Trophoblast cell (in vitro differentiated cells and primary cell): Measurements from ENCODE around the gene RPL22.

Experiments
- DNase-seq, 2 donors: peaks; one replicate each; pipeline ENCODE4 v3.0.0-alpha.2; 2016
- H2AFZ ChIP-seq: 2 replicates; pipeline ENCODE4 v1.6.1; 2013; ENCODE audit warnings: low read length, moderate library complexity, mild to moderate bottlenecking; ENCODE audit not compliant: insufficient read depth, poor library complexity
- H2AK5ac ChIP-seq: 2 replicates; pipeline ENCODE4 v1.6.1; 2013; ENCODE audit warnings: mild to moderate bottlenecking, low read length
- H2BK120ac ChIP-seq: 2 replicates; pipeline ENCODE4 v1.6.1; 2013; ENCODE audit warnings: low read length, mild to moderate bottlenecking, moderate library complexity; ENCODE audit not compliant: insufficient read depth, poor library complexity
- H2BK12ac ChIP-seq: 2 replicates; pipeline ENCODE4 v1.6.1; 2013; ENCODE audit warnings: mild to moderate bottlenecking, low read length, moderate library complexity
- H2BK5ac ChIP-seq: 2 replicates; pipeline ENCODE4 v1.6.1; 2013; ENCODE audit warnings: low read length, low read depth, moderate library complexity, mild to moderate bottlenecking; ENCODE audit not compliant: poor library complexity
- H3K14ac ChIP-seq: 2 replicates; pipeline ENCODE4 v1.6.1; 2013; ENCODE audit warnings: mild to moderate bottlenecking, low read length
- H3K18ac ChIP-seq: 2 replicates; pipeline ENCODE4 v1.6.1; 2013; ENCODE audit warnings: mild to moderate bottlenecking, low read length
- H3K23ac ChIP-seq: 2 replicates; pipeline ENCODE4 v1.6.1; 2013; ENCODE audit warnings: low read length
- H3K27ac ChIP-seq: 2 replicates; pipeline ENCODE4 v1.5.1; 2013; ENCODE audit warnings: low read depth, mild to moderate bottlenecking, inconsistent platforms, low read length, moderate library complexity
- H3K27me3 ChIP-seq: 2 replicates; pipeline ENCODE4 v1.6.1; 2013; ENCODE audit warnings: inconsistent platforms, mild to moderate bottlenecking, low read length, moderate library complexity; ENCODE audit not compliant: insufficient read depth
- H3K36me3 ChIP-seq, 2 experiments: 1 replicate in 1 of 2; 2 replicates in 1 of 2; pipeline ENCODE4 v1.6.1; 2013; ENCODE audit warnings: low read length in 2 of 2, mild to moderate bottlenecking in 2 of 2, moderate library complexity in 1 of 2; ENCODE audit not compliant: insufficient read depth in 2 of 2, control insufficient read depth in 1 of 2
- H3K4ac ChIP-seq: 2 replicates; pipeline ENCODE4 v1.6.1; 2013; ENCODE audit warnings: low read depth, mild to moderate bottlenecking, low read length, moderate library complexity
- H3K4me1 ChIP-seq, 2 experiments: 1 replicate in 1 of 2; 2 replicates in 1 of 2; pipeline ENCODE4 v1.6.1; 2013; ENCODE audit warnings: low read length in 2 of 2, mild to moderate bottlenecking in 2 of 2, moderate library complexity in 1 of 2; ENCODE audit not compliant: insufficient read depth in 2 of 2, control insufficient read depth in 1 of 2
- H3K4me2 ChIP-seq: 2 replicates; pipeline ENCODE4 v1.6.1; 2013; ENCODE audit warnings: inconsistent platforms, mild to moderate bottlenecking, low read length, moderate library complexity
- H3K4me3 ChIP-seq: 2 replicates; pipeline ENCODE4 v1.5.1; 2013; ENCODE audit warnings: mild to moderate bottlenecking, low read depth, low read length, inconsistent platforms
- H3K79me1 ChIP-seq: one replicate; pipeline ENCODE4 v1.6.1; 2013; ENCODE audit warnings: low read length
- H3K79me2 ChIP-seq: 2 replicates; pipeline ENCODE4 v1.6.1; 2013; ENCODE audit warnings: low read length, mild to moderate bottlenecking; ENCODE audit not compliant: control insufficient read depth, insufficient read depth, poor library complexity
- H3K9ac ChIP-seq: 2 replicates; pipeline ENCODE4 v1.6.1; 2013; ENCODE audit warnings: mild to moderate bottlenecking, low read length
- H3K9me3 ChIP-seq: 2 replicates; pipeline ENCODE4 v1.6.1; 2013; ENCODE audit warnings: low read depth, mild to moderate bottlenecking, control low read depth, inconsistent platforms, low read length; ENCODE audit not compliant: insufficient read depth
- H4K12ac ChIP-seq: 2 replicates; pipeline ENCODE4 v1.6.1; 2013; ENCODE audit warnings: low read depth, mild to moderate bottlenecking, low read length, moderate library complexity
- H4K8ac ChIP-seq: 2 replicates; pipeline ENCODE4 v1.6.1; 2013; ENCODE audit warnings: low read depth, mild to moderate bottlenecking, low read length, moderate library complexity
- H4K91ac ChIP-seq: one replicate; pipeline ENCODE4 v1.6.1; 2013; ENCODE audit warnings: low read depth, mild to moderate bottlenecking, low read length, moderate library complexity
- WGBS: extraction: QIAGEN DNeasy Blood & Tissue Kit; methylation state at CpG from one replicate; pipeline ENCODE4 v1.1.7; 2013; ENCODE audit warnings: missing lambda C conversion rate; ENCODE audit not compliant: insufficient read length, insufficient coverage; ENCODE audit errors: extremely low coverage; 5-methylcytosine and 5-hydroxymethylcytosine counted together

The RPL22 gene

DNA sequence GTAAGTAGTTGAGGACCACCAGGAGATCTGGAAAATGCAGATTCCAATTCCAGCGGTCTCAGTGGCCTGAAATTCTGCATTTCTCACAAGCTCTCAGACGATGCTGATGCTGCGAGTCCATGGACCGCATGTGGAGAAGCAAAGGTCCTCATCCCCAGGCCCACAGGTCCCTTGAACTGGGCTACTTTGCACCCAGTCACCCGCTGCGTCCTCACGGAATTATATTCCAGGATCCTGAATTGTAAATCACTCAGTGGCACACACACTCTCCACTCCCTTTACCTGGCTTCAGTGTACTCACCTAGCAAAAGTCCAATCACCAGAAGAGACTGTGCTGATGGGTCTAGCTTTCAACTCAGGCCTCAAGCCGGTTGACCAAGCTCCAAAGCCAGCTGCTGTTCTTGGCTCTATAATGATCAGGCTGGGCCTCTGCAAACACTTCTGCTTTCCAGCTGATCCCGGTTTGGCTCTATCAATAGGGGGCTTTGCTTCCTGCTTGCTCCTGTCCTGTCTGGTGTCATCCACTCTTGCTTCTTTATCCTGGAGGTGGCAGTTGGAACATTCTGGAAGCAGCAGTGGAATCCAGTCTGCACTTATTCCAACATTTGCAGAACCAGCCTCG is 904 bp upstream of the RPL22 start:
- H4K8ac ChIP-seq, result peak overlapping the region; percentile 95
- peak overlapping the region; percentile 61 for H3K4ac ChIP-seq
- peak overlapping the region; percentile 58 for H3K18ac ChIP-seq
- H2BK12ac ChIP-seq, result no peak overlapping the region
- H3K27me3 ChIP-seq, result no peaks in the 10 kb centered on the region
- H3K14ac ChIP-seq, result peak overlapping the region; percentile 71
- WGBS, result no CpG with 5 or more reads among the region's 10 CpGs
- H3K9me3 ChIP-seq, result peaks cover 2% of the 10 kb centered on the region
- H4K12ac ChIP-seq, result peak overlapping the region; percentile 63
- peak overlapping the region; percentile 43 for H3K27ac ChIP-seq
- no peak overlapping the region for H3K4me3 ChIP-seq
- peak overlapping the region; percentile 71 for H2BK5ac ChIP-seq
- peak overlapping the region; percentile 69 for H2AK5ac ChIP-seq
- no peak for DNase-seq
- H3K4me1 ChIP-seq, result peaks cover 5 to 9% of the 10 kb centered on the region in 2 experiments
- peaks cover 13% of the 10 kb centered on the region for H3K79me2 ChIP-seq
- H3K36me3 ChIP-seq, result peaks cover 12 to 16% of the 10 kb centered on the region in 2 experiments
- H2BK120ac ChIP-seq, result peak overlapping the region; percentile 82
- H3K4me2 ChIP-seq, result peak overlapping the region; percentile 49
- H3K79me1 ChIP-seq, result peaks cover 13% of the 10 kb centered on the region
- H4K91ac ChIP-seq, result peak overlapping the region; percentile 91
- H2AFZ ChIP-seq, result peak overlapping the region; percentile 75
- no peak overlapping the region for H3K9ac ChIP-seq
- H3K23ac ChIP-seq, result no peak overlapping the region

DNA sequence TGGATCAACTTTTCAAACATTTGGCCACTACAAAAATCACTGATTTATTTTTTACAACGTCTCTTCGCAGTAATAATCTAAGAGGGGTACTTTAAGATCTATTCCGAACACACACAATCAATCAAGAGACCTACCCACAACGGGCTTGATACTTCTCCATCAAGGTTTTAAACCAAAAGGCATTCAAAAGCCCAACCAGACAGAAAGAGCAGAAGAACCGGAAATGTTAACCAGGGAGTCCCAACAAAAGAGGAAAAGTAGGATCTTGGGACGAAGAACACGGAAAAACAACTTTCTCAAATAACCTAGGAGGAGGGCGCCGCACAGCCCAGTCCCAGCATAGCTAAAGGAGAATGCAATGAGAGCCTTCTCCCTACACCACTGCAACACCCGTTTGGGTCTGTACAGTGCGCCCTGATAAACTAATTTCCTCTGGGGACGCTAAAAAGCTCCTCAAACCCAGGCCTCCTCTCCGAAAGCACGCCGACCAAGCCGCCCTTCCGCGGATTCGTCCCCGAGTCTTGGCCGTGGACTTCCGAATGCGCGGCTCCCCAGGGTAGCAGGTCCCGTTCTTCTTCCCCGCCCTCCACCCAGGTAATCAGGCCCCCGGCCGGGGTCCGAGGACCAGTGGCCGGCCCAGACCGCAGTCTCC is 623 bp downstream of the RPL22 start:
- Histone ChIP-seq H3K4ac (peak overlapping the region; percentile 92), H3K27ac (peak overlapping the region; percentile 54), H4K12ac (peak overlapping the region; percentile 93), H3K4me1 (peaks cover 4 to 5% of the 10 kb centered on the region in 2 experiments), H3K4me3 (peak overlapping the region; percentile 100), H4K91ac (peak overlapping the region; percentile 85), H3K9ac (peak overlapping the region; percentile 99), H3K79me2 (peaks cover 13% of the 10 kb centered on the region), H4K8ac (peak overlapping the region; percentile 83), H3K14ac (peak overlapping the region; percentile 96), H3K18ac (peak overlapping the region; percentile 88), H3K36me3 (peaks cover 25 to 28% of the 10 kb centered on the region in 2 experiments), H2AFZ (peak overlapping the region; percentile 77), H2AK5ac (peak overlapping the region; percentile 25), H2BK5ac (peak overlapping the region; percentile 70), H3K23ac (no peak overlapping the region), H2BK12ac (no peak overlapping the region), H3K79me1 (peaks cover 12% of the 10 kb centered on the region), H3K9me3 (no peaks in the 10 kb centered on the region), H3K4me2 (peak overlapping the region; percentile 56), H3K27me3 (no peaks in the 10 kb centered on the region), H2BK120ac (peak overlapping the region; percentile 12)
- WGBS, result no CpG with 5 or more reads among the region's 31 CpGs
- DNase-seq, result peak in 1 of 2 donors; percentile 12

- Histone ChIP-seq H3K9me3 (no peaks in the 10 kb centered on the region), H2BK12ac (no peak overlapping the region), H3K79me1 (peaks cover 12% of the 10 kb centered on the region), H2BK120ac (no peak overlapping the region), H3K4me2 (peak overlapping the region; percentile 56), H3K79me2 (peaks cover 13% of the 10 kb centered on the region), H3K23ac (no peak overlapping the region), H3K4ac (peak overlapping the region; percentile 84), H3K18ac (no peak overlapping the region), H3K14ac (no peak overlapping the region), H3K27me3 (no peaks in the 10 kb centered on the region), H3K27ac (no peak overlapping the region), H3K4me1 (peaks cover 4 to 5% of the 10 kb centered on the region in 2 experiments), H4K91ac (no peak overlapping the region), H3K9ac (no peak overlapping the region), H3K4me3 (no peak overlapping the region), H4K8ac (no peak overlapping the region), H4K12ac (no peak overlapping the region), H2AK5ac (no peak overlapping the region), H3K36me3 (peaks cover 33 to 37% of the 10 kb centered on the region in 2 experiments), H2AFZ (no peak overlapping the region), H2BK5ac (no peak overlapping the region)
- no CpG with 5 or more reads among the region's 6 CpGs for WGBS
- DNase-seq, result no peak
Measured at GRCh38 chr1:6197746-6198427, 1.5 kb downstream of the RPL22 start.

- Histone ChIP-seq H3K9me3 (no peaks in the 10 kb centered on the region), H2BK5ac (no peak overlapping the region), H3K4me2 (no peak overlapping the region), H3K18ac (no peak overlapping the region), H2BK120ac (no peak overlapping the region), H3K27ac (no peak overlapping the region), H3K79me2 (no peaks in the 10 kb centered on the region), H3K27me3 (no peaks in the 10 kb centered on the region), H2AK5ac (no peak overlapping the region), H2BK12ac (no peak overlapping the region), H3K9ac (no peak overlapping the region), H4K91ac (no peak overlapping the region), H3K4me1 (no peaks in the 10 kb centered on the region), H3K4me3 (no peak overlapping the region), H3K79me1 (no peaks in the 10 kb centered on the region), H4K12ac (no peak overlapping the region), H3K14ac (no peak overlapping the region), H3K36me3 (peaks cover 72 to 77% of the 10 kb centered on the region in 2 experiments), H4K8ac (no peak overlapping the region), H2AFZ (no peak overlapping the region), H3K23ac (no peak overlapping the region), H3K4ac (peak overlapping the region; percentile 42)
- no peak for DNase-seq
- WGBS, result no CpG with 5 or more reads among the region's 1 CpG
Measured at GRCh38 chr1:6191968-6192367, 7.4 kb downstream of the RPL22 start.
